NT2/D1 (cell line): ENCODE data around the gene TBX2.
"Not testable (repeated sequence)": the region's sequence is repeated elsewhere in the genome, so short reads cannot be mapped to it uniquely, and the experiment has no call there.

Experiments
- YY1 ChIP-seq: IDR thresholded peaks from 2 replicates; pipeline ENCODE4 v1.6.1; 2011; ENCODE audit not compliant: insufficient read length, insufficient read depth
- ZNF274 ChIP-seq: IDR thresholded peaks from 2 replicates; pipeline ENCODE4 v1.6.1; 2011; ENCODE audit warnings: mild to moderate bottlenecking, low read depth, low read length

DNA sequence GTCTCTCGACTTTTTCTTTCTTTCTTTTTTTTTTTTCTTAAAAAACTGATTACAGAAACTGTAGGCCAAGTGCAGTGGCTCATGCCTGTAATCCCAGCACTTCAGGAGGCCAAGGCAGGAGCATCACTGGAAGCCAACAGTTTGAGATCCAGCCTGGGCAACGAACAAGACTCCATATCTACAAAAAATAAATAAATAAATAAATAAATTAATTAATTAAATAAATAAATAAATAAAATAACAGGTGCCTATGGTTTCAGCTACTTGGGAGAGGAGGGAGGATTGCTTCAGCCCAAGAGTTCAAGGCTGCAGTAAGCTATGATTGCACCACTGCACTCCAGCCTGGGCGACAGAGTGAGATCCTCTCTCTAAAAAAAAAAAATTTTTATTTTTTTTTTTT is 42.6 kb upstream of the TBX2 start:
- not testable (repeated sequence) for TF ChIP-seq YY1, ZNF274
